Peyer's patch (tissue), 4 donors: Measurements from ENCODE around the gene GCA.

ENCODE experiments used
- POLR2A ChIP-seq, 2 donors: fragments of 450-650 bp; IDR thresholded peaks; one replicate each; pipeline ENCODE4 v1.5.1; 2017; ENCODE audit warnings: antibody characterized with exemption in 2 of 2, mild to moderate bottlenecking in 2 of 2, moderate library complexity in 2 of 2
- TF ChIP-seq, protein P1 (sequence below), 6 experiments: fragments of 450-650 bp in 4 of 6; fragments of 200-600 bp in 2 of 6; sonication (generic) in 1 of 6; IDR thresholded peaks; one replicate each; pipeline ENCODE4 v1.5.1; 2017 to 2019; ENCODE audit warnings: antibody characterized with exemption in 6 of 6, mild to moderate bottlenecking in 3 of 6, moderate library complexity in 1 of 6

DNA sequence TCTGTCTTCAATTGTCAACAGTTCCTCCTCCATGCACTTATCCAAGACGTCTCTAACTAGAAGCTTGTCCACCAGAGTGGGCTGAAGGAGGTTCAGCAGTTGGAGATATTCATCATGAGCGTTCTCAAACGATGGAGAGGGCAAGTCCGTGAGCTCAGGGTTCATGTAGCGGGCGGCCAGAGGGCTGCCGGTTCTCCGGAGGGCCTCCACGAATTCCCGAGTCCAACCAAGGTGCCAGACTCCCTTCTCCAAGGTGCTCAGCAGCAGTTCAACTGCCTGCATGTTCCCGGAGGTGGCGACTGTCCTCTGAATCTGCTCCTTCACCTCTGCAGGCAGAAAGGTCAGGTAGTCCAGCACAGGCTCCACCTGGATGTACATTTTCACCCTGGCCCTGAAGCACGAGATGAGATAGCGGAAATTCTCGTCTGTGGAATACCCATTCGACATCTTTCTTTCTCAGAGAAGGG lies 26.0 kb upstream of the GCA start:
- TF ChIP-seq, protein P1, sequence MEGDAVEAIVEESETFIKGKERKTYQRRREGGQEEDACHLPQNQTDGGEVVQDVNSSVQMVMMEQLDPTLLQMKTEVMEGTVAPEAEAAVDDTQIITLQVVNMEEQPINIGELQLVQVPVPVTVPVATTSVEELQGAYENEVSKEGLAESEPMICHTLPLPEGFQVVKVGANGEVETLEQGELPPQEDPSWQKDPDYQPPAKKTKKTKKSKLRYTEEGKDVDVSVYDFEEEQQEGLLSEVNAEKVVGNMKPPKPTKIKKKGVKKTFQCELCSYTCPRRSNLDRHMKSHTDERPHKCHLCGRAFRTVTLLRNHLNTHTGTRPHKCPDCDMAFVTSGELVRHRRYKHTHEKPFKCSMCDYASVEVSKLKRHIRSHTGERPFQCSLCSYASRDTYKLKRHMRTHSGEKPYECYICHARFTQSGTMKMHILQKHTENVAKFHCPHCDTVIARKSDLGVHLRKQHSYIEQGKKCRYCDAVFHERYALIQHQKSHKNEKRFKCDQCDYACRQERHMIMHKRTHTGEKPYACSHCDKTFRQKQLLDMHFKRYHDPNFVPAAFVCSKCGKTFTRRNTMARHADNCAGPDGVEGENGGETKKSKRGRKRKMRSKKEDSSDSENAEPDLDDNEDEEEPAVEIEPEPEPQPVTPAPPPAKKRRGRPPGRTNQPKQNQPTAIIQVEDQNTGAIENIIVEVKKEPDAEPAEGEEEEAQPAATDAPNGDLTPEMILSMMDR (IDR thresholded peaks at IDR 0.05) = no peak
- TF ChIP-seq POLR2A (IDR thresholded peaks at IDR 0.05) = no peak
